Stimulated activated CD4-positive, alpha-beta T cell treated with anti-CD3 and anti-CD28 coated beads, TNF-alpha, amount 100 ng/mL, for 4 hours (primary cell): ENCODE measurements around the gene KLHL28.
"Not testable (repeated sequence)": the region's sequence is repeated elsewhere in the genome, so short reads cannot be mapped to it uniquely, and the experiment has no call there.

ENCODE experiments used
- DNase-seq, 3 experiments: peaks; one replicate each; pipeline ENCODE4 v3.0.0-alpha.2; 2020; ENCODE audit warnings: low read depth in 3 of 3

The KLHL28 gene

GRCh38 chr14:44897041-44897844 is 64.5 kb downstream of the KLHL28 start:
- peak; percentile 97 to 98 (median 97) for DNase-seq

- no peak for DNase-seq
These were observed 65.3 kb downstream of the KLHL28 start for GRCh38 chr14:44896275-44897040.

- no peak for DNase-seq
These were observed 66.0 kb downstream of the KLHL28 start for GRCh38 chr14:44895716-44896115.

- no peak for DNase-seq
These were observed 68.2 kb downstream of the KLHL28 start for GRCh38 chr14:44893535-44893934.

GRCh38 chr14:44891726-44892372 is 69.9 kb downstream of the KLHL28 start:
- not testable (repeated sequence) for DNase-seq

- DNase-seq: no peak
These were observed 71.9 kb downstream of the KLHL28 start for GRCh38 chr14:44889595-44890471.

GRCh38 chr14:44887596-44887955 is 74.2 kb downstream of the KLHL28 start:
- DNase-seq: no peak

- no peak for DNase-seq
These were observed 74.7 kb downstream of the KLHL28 start for GRCh38 chr14:44886860-44887595.

- no peak for DNase-seq
These were observed 81.0 kb downstream of the KLHL28 start for GRCh38 chr14:44880791-44881190.
